HEK293 (cell line): Measurements from ENCODE around the gene CFAP45.

Experiments
- CTCF ChIA-PET: fragments of 350-600 bp; formaldehyde crosslinking; extraction: SDS; loops from one replicate; lab custom pipeline; 2021; ENCODE audit warnings: antibody characterized with exemption; lab: Yijun Ruan, JAX
- POLR2A ChIA-PET: fragments of 300-600 bp; formaldehyde crosslinking; extraction: SDS; loops from one replicate; lab custom pipeline; 2020; ENCODE audit warnings: antibody characterized with exemption, inconsistent platforms; lab: Yijun Ruan, JAX
- H3K27ac ChIP-seq: fragments of 200-500 bp; sonication (Bioruptor generic); 2 replicates; pipeline ENCODE4 v1.5.1; 2014; ENCODE audit warnings: low read depth, low read length, control low read depth, inconsistent platforms; ENCODE audit errors: extremely low read depth
- H3K36me3 ChIP-seq, 2 experiments: fragments of 200-500 bp in 1 of 2; sonication (Bioruptor generic) in 1 of 2; 1 replicate in 1 of 2; 2 replicates in 1 of 2; pipeline ENCODE4 v1.5.1; 2014 to 2017; ENCODE audit warnings: inconsistent platforms in 2 of 2, low read length in 2 of 2; ENCODE audit not compliant: control insufficient read depth in 2 of 2, insufficient read depth in 1 of 2
- H3K4me1 ChIP-seq: fragments of 200-500 bp; sonication (Bioruptor generic); 2 replicates; pipeline ENCODE4 v1.5.1; 2014; ENCODE audit warnings: mild to moderate bottlenecking, low read length, inconsistent platforms; ENCODE audit not compliant: control insufficient read depth, insufficient read depth
- H3K4me3 ChIP-seq: 2 replicates; pipeline ENCODE4 v1.5.1; 2011; ENCODE audit warnings: low read depth, mild to moderate bottlenecking, control low read depth, low read length, moderate library complexity
- H3K9me3 ChIP-seq: fragments of 200-500 bp; sonication (Bioruptor generic); 2 replicates; pipeline ENCODE4 v1.5.1; 2014; ENCODE audit warnings: low read depth, low read length, inconsistent platforms; ENCODE audit not compliant: control insufficient read depth, insufficient read depth
- CTCF ChIP-seq: fragments of 450-650 bp; formaldehyde crosslinking; IDR thresholded peaks from 2 replicates; pipeline ENCODE4 v1.5.1; 2016; ENCODE audit warnings: missing biosample characterization, missing genetic modification characterization
- HOXC10 ChIP-seq: sonication (generic); formaldehyde crosslinking; IDR thresholded peaks from 2 replicates; pipeline ENCODE4 v1.8.1; 2023; ENCODE audit warnings: mild to moderate bottlenecking, missing genetic modification reagents
- MYNN ChIP-seq: fragments of 450-650 bp; formaldehyde crosslinking; IDR thresholded peaks from 2 replicates; pipeline ENCODE4 v1.5.1; 2016; ENCODE audit warnings: missing biosample characterization, missing genetic modification characterization, borderline replicate concordance
- SALL2 ChIP-seq: fragments of 450-650 bp; formaldehyde crosslinking; IDR thresholded peaks from 2 replicates; pipeline ENCODE4 v1.5.0; 2017; ENCODE audit warnings: missing biosample characterization, mild to moderate bottlenecking, missing genetic modification characterization, borderline replicate concordance
- SCRT1 ChIP-seq: fragments of 450-650 bp; formaldehyde crosslinking; IDR thresholded peaks from 2 replicates; pipeline ENCODE4 v1.5.1; 2016; ENCODE audit warnings: missing biosample characterization, missing genetic modification characterization, borderline replicate concordance
- SCRT2 ChIP-seq: fragments of 450-650 bp; formaldehyde crosslinking; IDR thresholded peaks from 2 replicates; pipeline ENCODE4 v1.5.1; 2016; ENCODE audit warnings: missing biosample characterization, missing genetic modification characterization
- SP7 ChIP-seq: fragments of 450-650 bp; formaldehyde crosslinking; IDR thresholded peaks from 2 replicates; pipeline ENCODE4 v1.5.1; 2016; ENCODE audit warnings: missing biosample characterization, missing genetic modification characterization
- TCF7L2 ChIP-seq: IDR thresholded peaks from 2 replicates; pipeline ENCODE4 v1.6.1; 2011; ENCODE audit warnings: low read depth, mild to moderate bottlenecking, inconsistent platforms, low read length, moderate library complexity, borderline replicate concordance
- ZBTB1 ChIP-seq: fragments of 450-650 bp; formaldehyde crosslinking; IDR thresholded peaks from 2 replicates; pipeline ENCODE4 v1.5.1; 2016; ENCODE audit warnings: missing biosample characterization, missing genetic modification characterization
- ZBTB48 ChIP-seq: fragments of 450-650 bp; formaldehyde crosslinking; IDR thresholded peaks from 2 replicates; pipeline ENCODE4 v1.5.1; 2016; ENCODE audit warnings: missing biosample characterization, missing genetic modification characterization
- ZNF10 ChIP-seq: fragments of 450-650 bp; formaldehyde crosslinking; IDR thresholded peaks from 2 replicates; pipeline ENCODE4 v1.5.1; 2017; ENCODE audit warnings: missing biosample characterization, missing genetic modification characterization
- ZNF114 ChIP-seq: fragments of 450-650 bp; formaldehyde crosslinking; IDR thresholded peaks from 2 replicates; pipeline ENCODE4 v1.5.0; 2017; ENCODE audit warnings: missing biosample characterization, missing genetic modification characterization
- ZNF146 ChIP-seq: fragments of 450-650 bp; formaldehyde crosslinking; IDR thresholded peaks from 2 replicates; pipeline ENCODE4 v1.5.1; 2016; ENCODE audit warnings: missing biosample characterization, missing genetic modification characterization
- ZNF155 ChIP-seq: fragments of 450-650 bp; formaldehyde crosslinking; IDR thresholded peaks from 2 replicates; pipeline ENCODE4 v1.5.1; 2016; ENCODE audit warnings: missing biosample characterization, missing genetic modification characterization
- ZNF202 ChIP-seq: fragments of 450-650 bp; formaldehyde crosslinking; IDR thresholded peaks from 2 replicates; pipeline ENCODE4 v1.5.1; 2016; ENCODE audit warnings: missing biosample characterization, missing genetic modification characterization, borderline replicate concordance
- ZNF221 ChIP-seq: fragments of 450-650 bp; formaldehyde crosslinking; IDR thresholded peaks from 2 replicates; pipeline ENCODE4 v1.5.1; 2017; ENCODE audit warnings: missing biosample characterization, missing genetic modification characterization, borderline replicate concordance
- ZNF223 ChIP-seq: fragments of 450-650 bp; formaldehyde crosslinking; IDR thresholded peaks from 2 replicates; pipeline ENCODE4 v1.5.1; 2016; ENCODE audit warnings: missing biosample characterization, missing genetic modification characterization
- ZNF24 ChIP-seq: fragments of 450-650 bp; formaldehyde crosslinking; IDR thresholded peaks from 2 replicates; pipeline ENCODE4 v1.5.1; 2016; ENCODE audit warnings: missing biosample characterization, missing genetic modification characterization
- ZNF366 ChIP-seq: fragments of 450-650 bp; formaldehyde crosslinking; conservative IDR thresholded peaks from 2 replicates; pipeline ENCODE4 v1.5.1; 2016; ENCODE audit warnings: missing biosample characterization, missing genetic modification characterization
- ZNF404 ChIP-seq: fragments of 450-650 bp; formaldehyde crosslinking; IDR thresholded peaks from 2 replicates; pipeline ENCODE4 v1.5.1; 2017; ENCODE audit warnings: missing biosample characterization, missing genetic modification characterization
- ZNF48 ChIP-seq: fragments of 450-650 bp; formaldehyde crosslinking; IDR thresholded peaks from 2 replicates; pipeline ENCODE4 v1.5.1; 2016; ENCODE audit warnings: missing biosample characterization, missing genetic modification characterization
- ZNF514 ChIP-seq: fragments of 450-650 bp; formaldehyde crosslinking; IDR thresholded peaks from 2 replicates; pipeline ENCODE4 v1.5.1; 2016; ENCODE audit warnings: missing biosample characterization, missing genetic modification characterization
- ZNF529 ChIP-seq: fragments of 450-650 bp; formaldehyde crosslinking; IDR thresholded peaks from 2 replicates; pipeline ENCODE4 v1.5.1; 2017; ENCODE audit warnings: missing genetic modification characterization, missing biosample characterization; ENCODE audit not compliant: insufficient replicate concordance
- ZNF571 ChIP-seq: fragments of 450-650 bp; formaldehyde crosslinking; IDR thresholded peaks from 2 replicates; pipeline ENCODE4 v1.5.0; 2017; ENCODE audit warnings: missing biosample characterization, missing genetic modification characterization
- ZNF658 ChIP-seq: fragments of 450-650 bp; formaldehyde crosslinking; IDR thresholded peaks from 2 replicates; pipeline ENCODE4; 2016; ENCODE audit warnings: missing biosample characterization, missing genetic modification characterization
- ZNF768 ChIP-seq: fragments of 450-650 bp; formaldehyde crosslinking; IDR thresholded peaks from 2 replicates; pipeline ENCODE4 v1.5.1; 2018; ENCODE audit warnings: missing biosample characterization, mild to moderate bottlenecking, missing genetic modification characterization
- ZSCAN30 ChIP-seq: fragments of 450-650 bp; IDR thresholded peaks from 2 replicates; pipeline ENCODE4 v1.5.1; 2018; ENCODE audit warnings: missing biosample characterization, mild to moderate bottlenecking, missing genetic modification characterization, moderate library complexity
- TF ChIP-seq, protein P1 (sequence below): fragments of 450-650 bp; formaldehyde crosslinking; IDR thresholded peaks from 2 replicates; pipeline ENCODE4 v1.5.1; 2017; ENCODE audit warnings: missing biosample characterization, missing genetic modification characterization
- TF ChIP-seq, protein P2 (sequence below): fragments of 450-650 bp; formaldehyde crosslinking; IDR thresholded peaks from 2 replicates; pipeline ENCODE4 v1.5.1; 2016; ENCODE audit warnings: missing biosample characterization, missing genetic modification characterization
- TF ChIP-seq, protein P3 (sequence below): fragments of 450-650 bp; formaldehyde crosslinking; IDR thresholded peaks from 2 replicates; pipeline ENCODE4 v1.5.1; 2017; ENCODE audit warnings: missing biosample characterization, missing genetic modification characterization

Gene CFAP45

DNA sequence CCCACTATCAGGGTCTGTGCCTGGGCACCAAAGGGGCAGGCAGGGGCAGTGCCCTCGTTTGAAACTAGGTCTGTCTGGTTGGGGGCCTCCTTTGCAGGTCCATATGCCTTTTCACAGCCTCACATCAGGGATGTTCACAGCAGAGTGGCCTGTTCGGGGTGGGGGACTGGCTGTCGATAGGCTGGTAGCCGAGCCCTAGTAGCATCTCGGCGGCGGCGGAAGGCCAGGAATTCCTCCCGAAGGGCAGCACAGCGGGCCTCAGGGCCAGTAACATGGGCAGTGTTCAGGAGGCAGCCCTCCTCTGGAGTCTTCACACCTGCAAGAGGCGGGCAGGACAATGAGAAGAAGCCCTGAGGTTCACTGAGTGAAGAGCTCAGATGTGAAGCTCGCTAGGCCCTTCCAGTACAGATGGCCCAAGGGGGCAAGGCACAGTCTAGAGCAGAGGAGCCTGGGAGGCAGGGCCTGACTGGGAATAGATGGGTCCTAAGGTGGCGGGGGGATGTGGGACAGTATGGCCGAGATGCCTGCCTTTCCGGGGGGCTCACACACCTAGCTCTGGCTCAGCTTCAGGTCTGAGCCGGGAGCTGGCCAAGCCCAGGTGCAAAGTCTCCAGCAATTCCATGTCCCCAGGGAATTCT, 27.4 kb upstream of the CFAP45 start:
- Histone ChIP-seq H3K4me3 (no peak overlapping the region), H3K4me1 (peaks cover 6% of the 10 kb centered on the region), H3K9me3 (no peaks in the 10 kb centered on the region), H3K27ac (no peak overlapping the region), H3K36me3 (peaks cover 0 to 6% of the 10 kb centered on the region in 2 experiments; a peak in 1 of 3 replicates)
- CTCF ChIA-PET: interaction anchor here (0.7 to 19.3 kb wide), 7 partner anchors 9 to 731 kb away, joined by 3 to 353 read pairs (median 4); no protein-coding TSS in a partner anchor
- POLR2A ChIA-PET: interaction anchor here (1.0 kb wide), 2 partner anchors 19 to 171 kb away, joined by 3 to 4 read pairs; partner anchors contain the start of gene IGSF8
- TF ChIP-seq CTCF (tag by site-specific recombination): no peak
- TF ChIP-seq SALL2 (tag by site-specific recombination): no peak
- no peak for TF ChIP-seq ZNF146 (tag by site-specific recombination)
- TF ChIP-seq ZNF529 (tag by site-specific recombination): no peak
- TF ChIP-seq, protein P1, sequence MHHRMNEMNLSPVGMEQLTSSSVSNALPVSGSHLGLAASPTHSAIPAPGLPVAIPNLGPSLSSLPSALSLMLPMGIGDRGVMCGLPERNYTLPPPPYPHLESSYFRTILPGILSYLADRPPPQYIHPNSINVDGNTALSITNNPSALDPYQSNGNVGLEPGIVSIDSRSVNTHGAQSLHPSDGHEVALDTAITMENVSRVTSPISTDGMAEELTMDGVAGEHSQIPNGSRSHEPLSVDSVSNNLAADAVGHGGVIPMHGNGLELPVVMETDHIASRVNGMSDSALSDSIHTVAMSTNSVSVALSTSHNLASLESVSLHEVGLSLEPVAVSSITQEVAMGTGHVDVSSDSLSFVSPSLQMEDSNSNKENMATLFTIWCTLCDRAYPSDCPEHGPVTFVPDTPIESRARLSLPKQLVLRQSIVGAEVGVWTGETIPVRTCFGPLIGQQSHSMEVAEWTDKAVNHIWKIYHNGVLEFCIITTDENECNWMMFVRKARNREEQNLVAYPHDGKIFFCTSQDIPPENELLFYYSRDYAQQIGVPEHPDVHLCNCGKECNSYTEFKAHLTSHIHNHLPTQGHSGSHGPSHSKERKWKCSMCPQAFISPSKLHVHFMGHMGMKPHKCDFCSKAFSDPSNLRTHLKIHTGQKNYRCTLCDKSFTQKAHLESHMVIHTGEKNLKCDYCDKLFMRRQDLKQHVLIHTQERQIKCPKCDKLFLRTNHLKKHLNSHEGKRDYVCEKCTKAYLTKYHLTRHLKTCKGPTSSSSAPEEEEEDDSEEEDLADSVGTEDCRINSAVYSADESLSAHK (tag by site-specific recombination): no peak
- TF ChIP-seq ZNF658 (tag by site-specific recombination): no peak
- no peak for TF ChIP-seq ZNF24 (tag by site-specific recombination)
- no peak for TF ChIP-seq ZSCAN30 (tag by site-specific recombination)
- TF ChIP-seq SP7 (tag by site-specific recombination): no peak
- TF ChIP-seq SCRT2 (tag by site-specific recombination): no peak
- TF ChIP-seq ZNF48 (tag by site-specific recombination): no peak
- no peak for TF ChIP-seq ZNF114
- no peak for TF ChIP-seq ZBTB1
- TF ChIP-seq MYNN (tag by site-specific recombination): no peak
- TF ChIP-seq ZNF404 (tag by site-specific recombination): no peak
- TF ChIP-seq, protein P2, sequence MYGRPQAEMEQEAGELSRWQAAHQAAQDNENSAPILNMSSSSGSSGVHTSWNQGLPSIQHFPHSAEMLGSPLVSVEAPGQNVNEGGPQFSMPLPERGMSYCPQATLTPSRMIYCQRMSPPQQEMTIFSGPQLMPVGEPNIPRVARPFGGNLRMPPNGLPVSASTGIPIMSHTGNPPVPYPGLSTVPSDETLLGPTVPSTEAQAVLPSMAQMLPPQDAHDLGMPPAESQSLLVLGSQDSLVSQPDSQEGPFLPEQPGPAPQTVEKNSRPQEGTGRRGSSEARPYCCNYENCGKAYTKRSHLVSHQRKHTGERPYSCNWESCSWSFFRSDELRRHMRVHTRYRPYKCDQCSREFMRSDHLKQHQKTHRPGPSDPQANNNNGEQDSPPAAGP: no peak

- ChIA-PET CTCF (interaction anchor here (2.9 to 19.3 kb wide), 2 partner anchors 33 to 79 kb away, joined by 23 to 353 read pairs; no protein-coding TSS in a partner anchor), POLR2A (interaction anchor here (0.9 to 4.2 kb wide), 12 partner anchors 11 to 337 kb away, joined by 3 to 41 read pairs (median 4); partner anchors contain the start of genes DCAF8, IGSF9 and PIGM)
- Histone ChIP-seq H3K9me3 (no peaks in the 10 kb centered on the region), H3K4me1 (peaks cover 13% of the 10 kb centered on the region), H3K36me3 (peaks cover 0 to 21% of the 10 kb centered on the region in 2 experiments; a peak in 1 of 3 replicates), H3K27ac (no peak overlapping the region; the same call in 1 of the 2 replicates), H3K4me3 (peak overlapping the region; percentile 64)
- TF ChIP-seq ZNF155 (tag by site-specific recombination) (no peak), ZNF768 (tag by site-specific recombination) (no peak), ZNF202 (tag by site-specific recombination) (no peak), ZNF221 (tag by site-specific recombination) (no peak), ZNF10 (tag by site-specific recombination) (no peak), ZBTB48 (0 out of 2 replicates have a peak, but pooled peaks have one; percentile 18), ZNF366 (0 out of 2 replicates have a peak, but pooled peaks have one; percentile 24), TCF7L2 (peak; percentile 54), ZNF223 (0 out of 2 replicates have a peak, but pooled peaks have one; percentile 37), ZNF514 (tag by site-specific recombination) (no peak), SCRT1 (tag by site-specific recombination) (no peak), ZNF571 (tag by site-specific recombination) (no peak), HOXC10 (CRISPR knock-in tag) (no peak)
- TF ChIP-seq, protein P3, sequence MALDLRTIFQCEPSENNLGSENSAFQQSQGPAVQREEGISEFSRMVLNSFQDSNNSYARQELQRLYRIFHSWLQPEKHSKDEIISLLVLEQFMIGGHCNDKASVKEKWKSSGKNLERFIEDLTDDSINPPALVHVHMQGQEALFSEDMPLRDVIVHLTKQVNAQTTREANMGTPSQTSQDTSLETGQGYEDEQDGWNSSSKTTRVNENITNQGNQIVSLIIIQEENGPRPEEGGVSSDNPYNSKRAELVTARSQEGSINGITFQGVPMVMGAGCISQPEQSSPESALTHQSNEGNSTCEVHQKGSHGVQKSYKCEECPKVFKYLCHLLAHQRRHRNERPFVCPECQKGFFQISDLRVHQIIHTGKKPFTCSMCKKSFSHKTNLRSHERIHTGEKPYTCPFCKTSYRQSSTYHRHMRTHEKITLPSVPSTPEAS: no peak
Observed at GRCh38 chr1:159925719-159926078, 25.7 kb upstream of the CFAP45 start.
